Spleen (tissue), 7 donors: ENCODE data around the gene CENPS.

Experiments used
- CTCF ChIP-seq, 11 experiments: fragments of 200-600 bp in 7 of 11; fragments of 450-650 bp in 4 of 11; sonication (generic) in 4 of 11; IDR thresholded peaks in 8 of 11; conservative IDR thresholded peaks in 3 of 11; 1 replicate in 7 of 11; 2 replicates in 4 of 11; pipeline versions ENCODE4 v1.4.0 to v1.8.0; 2016 to 2021; ENCODE audit warnings: antibody characterized with exemption in 11 of 11, inconsistent platforms in 4 of 11, mild to moderate bottlenecking in 1 of 11
- POLR2AphosphoS5 ChIP-seq, 3 donors: sonication (generic); formaldehyde crosslinking; IDR thresholded peaks; one replicate each; pipeline ENCODE4 v1.5.1; 2017; ENCODE audit warnings: antibody characterized with exemption in 3 of 3
- donor health status: DM: no; HTN: no; CAD: no; lungs with moderate emphysema.
- donor health status: DM: no; HTN: no; CAD: no.
- donor health status: DM: no; HTN: no; CAD: no.

- TF ChIP-seq CTCF (IDR thresholded peaks at IDR 0.05 in 8 of 11, conservative IDR thresholded peaks at IDR 0.05 in 3 of 11) = no peak
- no peak for TF ChIP-seq POLR2AphosphoS5 (IDR thresholded peaks at IDR 0.05)
These were observed 59.2 kb downstream of the CENPS start for GRCh38 chr1:10489291-10490055.
